PFSK-1 (cell line): ENCODE data around the gene SPHK2.

ENCODE experiments used
- FOXP2 ChIP-seq: optimal IDR thresholded peaks from 2 replicates; pipeline ENCODE3; 2011; ENCODE audit warnings: borderline replicate concordance, control low read depth, inconsistent platforms; ENCODE audit not compliant: insufficient read depth; ENCODE audit errors: extremely low read length, extremely low read depth
- POLR2AphosphoS5 ChIP-seq: IDR thresholded peaks from 2 replicates; pipeline ENCODE4 v1.6.1; 2012; ENCODE audit warnings: low read depth, mild to moderate bottlenecking, control low read depth, low read length, moderate library complexity
- REST ChIP-seq, 2 experiments: IDR thresholded peaks; 2 replicates each; pipeline versions ENCODE4 v1.6.1 to v1.8.0; 2011 to 2012; ENCODE audit warnings: low read depth in 2 of 2, low read length in 2 of 2, control low read depth in 1 of 2, inconsistent platforms in 1 of 2, mild to moderate bottlenecking in 1 of 2, moderate library complexity in 1 of 2; ENCODE audit not compliant: insufficient read depth in 1 of 2
- SIN3A ChIP-seq: IDR thresholded peaks from 2 replicates; pipeline ENCODE4 v1.6.1; 2012; ENCODE audit warnings: mild to moderate bottlenecking, low read length, moderate library complexity, borderline replicate concordance; ENCODE audit not compliant: insufficient read depth
- TAF1 ChIP-seq: IDR thresholded peaks from 2 replicates; pipeline ENCODE4 v1.6.1; 2012; ENCODE audit warnings: low read length, control low read depth, borderline replicate concordance; ENCODE audit not compliant: insufficient read depth

The SPHK2 gene

GRCh38 chr19:48606463-48607358, 12.6 kb upstream of the SPHK2 start, which contains the start of gene SPACA4:
Gene SPACA4, plus strand, starts transcription at chr19:48606742. Its CDS starts 237 bp downstream, at chr19:48606979.
- TF ChIP-seq POLR2AphosphoS5 (no peak), TAF1 (no peak), FOXP2 (no peak), SIN3A (no peak), REST (IDR thresholded peaks at IDR 0.05; ENCODE audit: insufficient read depth in 1 of 2, low read depth in 2 of 2, low read length in 2 of 2) (no peak)

- TF ChIP-seq POLR2AphosphoS5 = no peak
- TF ChIP-seq FOXP2 = no peak
- no peak for TF ChIP-seq REST (IDR thresholded peaks at IDR 0.05; ENCODE audit: insufficient read depth in 1 of 2, low read depth in 2 of 2, low read length in 2 of 2)
- TF ChIP-seq TAF1 = no peak
- no peak for TF ChIP-seq SIN3A
Observed at GRCh38 chr19:48607359-48607755, 11.9 kb upstream of the SPHK2 start.

GRCh38 chr19:48608798-48609263, 10.5 kb upstream of the SPHK2 start:
- no peak for TF ChIP-seq POLR2AphosphoS5
- no peak for TF ChIP-seq REST (IDR thresholded peaks at IDR 0.05; ENCODE audit: insufficient read depth in 1 of 2, low read depth in 2 of 2, low read length in 2 of 2)
- no peak for TF ChIP-seq FOXP2
- TF ChIP-seq TAF1 = no peak
- TF ChIP-seq SIN3A = no peak

GRCh38 chr19:48609571-48610108, 9.7 kb upstream of the SPHK2 start:
- no peak for TF ChIP-seq FOXP2
- no peak for TF ChIP-seq REST (IDR thresholded peaks at IDR 0.05; ENCODE audit: insufficient read depth in 1 of 2, low read depth in 2 of 2, low read length in 2 of 2)
- no peak for TF ChIP-seq POLR2AphosphoS5
- no peak for TF ChIP-seq SIN3A
- TF ChIP-seq TAF1 = no peak
